ENCODE measurements around the gene MDH1B.
"Not testable (repeated sequence)": the region's sequence is repeated elsewhere in the genome, so short reads cannot be mapped to it uniquely, and the experiment has no call there.

MDH1B gene

DNA sequence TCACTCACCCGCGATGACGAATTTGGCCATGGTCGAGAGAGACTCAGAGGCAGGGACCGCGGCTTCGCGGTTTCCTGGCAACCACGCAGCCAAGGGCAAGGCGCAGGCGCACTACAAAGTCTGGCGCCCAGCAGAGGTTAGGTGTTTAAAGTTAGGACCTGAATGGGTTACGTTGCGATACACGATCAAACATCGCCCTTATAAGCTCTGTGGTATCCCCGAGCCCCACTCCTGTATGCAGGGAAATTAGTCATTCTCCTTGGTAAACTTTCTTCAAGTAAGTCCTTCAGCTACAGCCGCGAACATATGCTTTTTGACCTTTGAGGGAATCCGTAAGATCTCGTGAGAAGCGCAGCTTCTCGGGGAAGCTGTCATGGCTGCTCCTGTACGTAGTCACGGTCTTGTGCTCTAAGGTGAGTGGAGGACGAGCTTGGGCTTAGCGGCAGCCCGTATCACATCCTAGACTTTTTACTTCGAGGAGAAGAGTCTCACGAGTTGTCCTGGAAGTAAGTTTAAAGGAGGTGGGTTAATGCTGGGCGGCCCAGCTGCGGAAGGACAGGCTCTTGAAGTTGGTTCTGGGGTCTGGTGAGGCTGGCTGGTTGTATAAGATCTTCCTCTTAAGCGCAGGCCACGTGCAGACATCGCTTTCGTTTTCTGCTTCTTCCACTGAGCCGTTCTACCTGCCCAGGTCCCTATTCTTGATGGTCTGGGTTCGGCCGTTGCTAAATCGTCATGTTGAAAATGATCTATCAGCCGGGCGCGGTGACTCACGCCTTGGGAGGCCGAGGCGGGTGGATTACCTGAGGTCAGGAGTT, at the start of gene MDH1B, which contains the start of gene FASTKD2:
Gene MDH1B, minus strand, starts transcription at position 87 of the 815 bp plus-strand sequence. Its CDS starts 57 bp downstream, at position 30.
Gene FASTKD2, plus strand, starts transcription at position 365 of the 815 bp plus-strand sequence. CDS start 1,088 bp downstream, outside the sequence.
- peak; percentile 94 for DNase-seq

DNA sequence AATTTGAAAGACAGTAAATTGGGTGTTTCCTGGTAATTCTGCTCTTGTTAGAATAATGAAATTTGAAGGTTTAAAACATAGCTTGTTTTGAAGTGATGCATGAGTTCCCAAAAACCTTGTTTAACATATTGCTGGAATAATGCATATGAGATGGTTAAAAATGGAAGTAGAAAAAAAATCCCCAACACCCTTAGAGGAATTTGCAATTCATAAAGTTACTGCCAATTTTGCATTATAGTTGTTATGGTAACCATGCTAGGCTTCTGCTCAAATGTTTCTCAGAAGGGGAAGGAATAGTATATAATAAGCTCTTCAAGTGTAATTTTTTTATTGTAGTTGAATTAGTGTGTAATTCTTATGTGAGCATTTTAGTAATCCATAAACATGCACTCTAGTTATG, 49.4 kb upstream of the MDH1B start:
- DNase-seq: no peak

DNA sequence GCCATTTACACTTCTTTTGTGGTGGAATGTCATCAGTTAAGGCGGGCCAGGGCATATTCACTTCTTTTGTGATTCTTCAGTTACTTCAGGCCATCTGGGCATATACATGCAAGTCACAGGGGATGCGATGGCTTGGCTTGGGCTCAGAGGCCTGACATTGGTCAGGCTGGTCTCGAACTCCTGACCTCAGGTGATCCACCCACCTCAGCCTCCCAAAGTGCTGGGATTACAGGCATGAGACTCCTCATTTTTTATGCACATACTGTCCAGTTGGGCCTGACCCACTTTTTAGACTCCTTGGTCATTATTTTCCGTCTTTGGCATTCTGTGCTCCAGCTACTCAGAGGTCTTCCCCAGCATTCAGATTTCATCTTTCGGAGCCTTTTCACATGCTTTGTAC, 47.3 kb upstream of the MDH1B start:
- not testable (repeated sequence) for DNase-seq

DNA sequence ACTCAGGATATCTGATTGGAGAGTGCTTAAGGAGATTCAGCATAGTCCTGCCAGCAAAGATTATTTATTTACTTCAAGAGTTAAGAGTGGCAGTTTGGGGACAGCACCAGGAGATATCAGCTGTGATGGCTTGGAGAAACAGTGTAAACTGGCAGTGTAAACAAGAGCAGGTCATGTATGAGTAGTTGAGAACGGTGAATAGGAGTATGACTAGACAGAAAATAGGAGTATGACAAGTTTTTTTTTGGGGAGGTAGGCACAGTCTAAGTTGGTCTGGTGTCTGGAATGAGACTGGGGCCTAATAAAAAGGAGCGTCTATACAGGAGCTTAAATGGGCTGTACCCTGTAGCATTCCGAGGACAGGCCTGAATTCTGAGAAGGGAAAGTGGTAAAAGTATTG, 42.5 kb upstream of the MDH1B start:
- DNase-seq: not testable (repeated sequence)

DNA sequence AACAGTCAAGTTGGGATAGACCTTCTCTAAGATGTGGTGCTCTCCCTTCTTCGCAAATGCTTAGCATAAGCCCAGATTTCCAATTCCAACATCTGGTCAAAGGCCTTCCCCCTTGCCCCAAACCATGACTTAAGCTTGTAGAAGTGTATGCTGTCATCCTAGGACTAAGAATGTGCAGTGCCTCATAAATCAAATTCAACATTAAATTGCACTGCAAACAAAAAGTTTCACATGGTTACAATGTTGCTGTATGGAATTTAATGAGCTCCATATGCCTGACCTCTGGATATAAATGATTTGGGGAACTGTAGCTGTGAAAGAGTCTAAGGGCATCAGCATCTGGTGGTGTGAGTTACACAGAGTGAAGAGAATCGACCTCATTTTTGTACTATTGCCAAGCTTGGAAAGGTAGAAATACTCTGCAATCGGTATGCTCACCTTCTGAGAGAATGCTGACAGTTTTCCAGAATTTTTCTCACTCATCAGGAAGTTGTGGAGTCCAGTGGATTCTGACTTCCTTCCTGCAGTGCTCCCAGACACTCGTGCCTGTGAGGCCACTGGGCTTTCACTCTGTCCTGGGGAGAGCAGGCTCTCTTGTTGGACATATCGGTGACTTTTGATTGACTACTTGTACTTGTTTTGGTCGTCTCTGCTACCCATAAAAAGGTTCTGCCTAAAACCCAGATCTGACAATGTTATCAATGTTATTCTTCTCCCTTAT, 40.9 kb upstream of the MDH1B start:
- DNase-seq: no peak

DNA sequence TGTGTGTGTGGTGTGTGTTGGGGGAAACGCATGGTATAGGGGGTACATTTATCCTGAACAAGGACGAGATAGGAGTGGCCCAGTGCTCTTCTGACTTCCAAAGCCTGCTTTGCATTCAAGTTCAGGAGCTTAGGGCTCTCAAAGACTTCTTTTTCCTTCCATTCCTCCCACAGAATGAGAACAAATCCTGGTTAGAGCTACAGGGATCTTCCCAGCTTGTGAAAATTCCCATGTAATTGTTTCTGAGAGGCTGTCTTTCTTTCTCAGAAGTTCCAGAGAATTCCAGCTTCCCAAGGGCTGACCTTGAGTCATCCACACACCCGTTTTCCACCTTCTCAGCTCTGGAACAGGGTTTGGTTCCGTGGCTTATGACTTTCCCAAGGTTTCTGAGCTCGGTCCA, 39.2 kb upstream of the MDH1B start:
- no peak for DNase-seq

DNA sequence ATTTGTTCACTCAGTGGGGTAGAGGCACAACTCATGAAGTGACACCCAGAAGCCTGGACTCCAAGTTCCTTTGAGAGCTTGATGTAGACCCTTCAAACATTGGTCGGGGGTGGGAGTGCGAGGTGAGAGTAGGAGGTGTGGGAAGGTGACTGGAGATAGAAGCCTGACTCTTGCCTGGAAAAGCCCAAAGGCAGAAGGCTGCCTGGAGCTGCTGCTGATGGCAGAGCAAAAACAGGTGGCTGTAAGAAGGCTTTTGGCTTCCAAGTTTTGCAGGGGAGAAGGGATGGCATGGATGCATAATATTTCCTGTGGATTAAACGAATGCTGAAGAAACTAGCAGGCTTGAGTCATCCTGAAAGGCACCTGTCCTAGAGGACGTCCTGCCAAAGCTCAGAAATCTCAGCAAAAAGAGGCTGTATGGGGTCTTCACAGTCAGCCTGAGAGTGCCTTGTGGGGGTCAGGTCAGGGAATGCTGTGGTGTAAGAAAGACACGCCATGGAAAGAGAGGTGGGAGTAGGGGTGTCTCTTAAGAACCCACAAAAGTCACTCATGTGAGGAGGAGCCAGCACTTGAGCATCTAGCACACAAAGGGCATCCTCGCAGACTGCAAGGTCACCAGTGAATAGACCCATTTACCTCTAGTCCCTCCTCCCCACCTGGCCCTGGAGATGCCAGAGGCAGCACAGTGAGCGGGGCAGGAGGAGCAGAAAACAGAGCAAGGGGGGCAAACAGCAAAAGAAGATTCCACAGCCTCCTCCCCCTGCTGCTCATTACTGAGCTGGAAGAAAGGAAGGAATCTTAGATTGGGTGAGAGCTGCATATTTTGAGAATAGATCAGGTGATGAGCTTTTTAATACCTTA, 37.8 kb upstream of the MDH1B start:
- DNase-seq: no peak

DNA sequence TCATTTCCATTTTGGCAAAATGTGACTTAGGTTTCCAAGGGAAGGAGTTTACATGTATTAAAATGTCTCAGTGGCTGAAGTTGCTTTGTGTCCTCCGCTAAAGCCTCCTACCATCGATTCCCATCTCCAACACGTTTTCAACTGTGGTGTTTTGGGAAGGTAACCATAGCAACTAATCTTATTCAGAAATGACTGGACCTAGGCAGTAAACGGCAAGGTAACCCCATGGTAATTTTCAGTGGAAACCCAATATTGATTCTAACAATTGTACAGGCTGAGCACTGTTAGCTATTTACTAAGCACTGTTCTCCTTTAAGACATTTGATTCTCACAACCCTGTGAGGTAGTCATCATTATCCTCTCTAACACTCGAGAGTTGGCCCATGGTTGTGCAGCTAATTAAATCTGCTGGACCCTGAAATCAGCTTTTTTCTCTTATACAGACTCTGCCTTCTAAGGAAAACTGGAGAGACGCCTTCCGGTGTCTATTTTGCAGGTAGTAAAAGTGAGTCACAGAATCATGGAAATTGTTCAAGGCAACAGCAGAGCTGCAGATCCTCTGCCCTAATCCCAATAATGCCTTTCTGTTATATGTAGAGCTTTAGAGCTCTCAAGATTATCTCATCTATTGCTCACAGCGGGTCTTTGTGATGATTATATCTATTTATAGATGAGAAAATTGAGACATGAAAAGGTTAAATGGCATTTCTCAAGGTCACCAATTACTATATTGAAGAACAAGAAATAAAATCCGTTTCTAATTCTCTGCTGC, 36.5 kb upstream of the MDH1B start:
- DNase-seq: no peak

DNA sequence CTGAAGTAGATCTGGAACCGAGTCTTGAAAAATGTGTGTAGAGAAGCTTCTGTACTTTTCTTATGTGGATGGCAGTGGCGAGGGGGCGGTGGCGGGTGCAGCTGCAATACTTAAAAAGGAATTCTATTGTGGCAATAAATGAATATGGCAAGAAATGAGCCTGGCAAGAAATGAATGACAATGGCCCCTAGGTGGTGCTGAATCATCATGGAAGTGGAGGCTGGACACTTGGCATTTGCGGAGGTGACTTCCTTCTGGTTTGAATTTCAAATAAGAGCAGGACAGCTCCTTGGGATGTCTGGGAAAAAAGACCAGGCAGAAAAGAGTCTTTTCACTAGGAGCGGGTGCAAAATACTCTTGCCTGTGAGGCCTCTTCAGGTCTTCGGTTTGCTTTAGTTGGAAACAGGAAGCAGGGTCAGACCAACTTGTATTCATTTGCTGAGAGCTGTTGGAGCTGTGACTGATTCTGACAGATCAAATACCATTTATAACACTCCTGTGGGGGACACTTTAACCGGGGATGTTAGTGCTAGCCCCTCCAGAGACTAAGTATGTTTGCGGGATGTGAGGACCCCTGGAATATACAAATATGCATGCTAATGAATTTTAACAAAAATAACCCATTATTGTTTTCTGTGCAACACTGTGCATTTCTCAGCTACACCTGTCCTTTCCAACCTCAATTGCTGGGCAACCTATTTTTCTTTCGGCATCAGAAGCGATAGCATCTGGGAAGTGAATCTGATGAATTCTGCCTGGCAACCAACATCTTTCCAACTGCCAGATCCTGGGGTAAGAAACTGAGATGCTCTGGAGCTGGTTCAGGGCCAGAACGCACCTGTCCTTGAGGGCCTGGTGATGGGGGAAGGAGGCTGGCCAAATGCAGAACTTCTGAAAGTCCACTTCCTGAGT, 35.6 kb upstream of the MDH1B start:
- DNase-seq: peak; percentile 83

DNA sequence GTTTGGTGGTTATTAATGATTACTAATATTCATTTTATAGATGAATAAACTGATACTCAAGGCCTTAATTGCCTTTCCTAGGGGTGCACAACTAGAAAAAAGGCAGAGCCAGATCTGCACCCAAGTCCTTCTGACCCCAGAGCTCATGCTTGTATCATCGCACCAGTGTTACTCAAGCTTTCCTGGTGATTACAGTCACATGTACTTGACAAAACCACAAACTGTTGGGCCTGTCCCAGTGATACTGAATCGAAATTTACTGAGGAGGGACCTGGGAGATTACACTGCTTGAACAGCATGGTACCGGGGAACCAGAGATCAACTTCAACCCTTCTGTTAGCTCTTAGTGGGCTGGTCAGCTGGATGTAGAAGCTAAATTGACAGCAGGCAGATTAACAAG, 34.0 kb upstream of the MDH1B start:
- DNase-seq: peak; percentile 76

DNA sequence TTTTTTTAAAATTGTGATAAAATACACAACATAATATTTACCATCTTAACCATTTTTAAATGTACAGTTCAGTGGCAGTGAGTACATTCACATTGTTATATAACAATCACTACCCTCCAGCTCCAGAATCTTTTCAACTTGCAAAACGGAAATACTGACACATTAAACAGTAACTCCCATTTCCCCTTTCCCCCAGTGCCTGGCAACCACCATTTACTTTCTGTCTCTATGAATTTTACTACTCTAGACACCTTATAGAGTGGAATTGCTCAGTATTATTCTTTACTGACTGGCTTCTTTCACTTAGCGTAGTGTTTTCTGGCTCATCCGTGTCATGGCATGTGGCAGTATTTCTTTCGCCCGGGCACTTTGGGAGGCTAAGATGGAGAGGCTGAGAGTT, 32.9 kb upstream of the MDH1B start:
- peak; percentile 7 for DNase-seq

DNA sequence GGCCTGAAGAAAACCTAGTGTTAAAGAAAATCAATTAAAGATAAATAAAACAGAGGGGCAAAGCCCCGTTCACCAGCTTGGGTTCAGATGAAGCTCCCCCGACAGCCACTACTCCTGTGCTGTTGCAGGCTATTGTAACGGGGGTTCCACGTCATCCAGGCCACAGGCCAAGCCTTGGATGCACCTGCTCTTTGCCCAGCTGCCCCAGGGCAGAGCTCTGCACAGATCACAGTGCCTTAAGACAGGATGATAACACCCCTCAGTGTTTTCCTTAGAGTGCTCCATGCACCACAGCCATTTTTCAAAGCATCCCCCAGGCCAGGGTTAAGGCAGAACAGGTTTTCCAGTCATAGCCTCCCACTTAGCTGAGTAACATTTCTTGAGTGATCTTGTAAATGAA, 32.2 kb upstream of the MDH1B start:
- DNase-seq: no peak

DNA sequence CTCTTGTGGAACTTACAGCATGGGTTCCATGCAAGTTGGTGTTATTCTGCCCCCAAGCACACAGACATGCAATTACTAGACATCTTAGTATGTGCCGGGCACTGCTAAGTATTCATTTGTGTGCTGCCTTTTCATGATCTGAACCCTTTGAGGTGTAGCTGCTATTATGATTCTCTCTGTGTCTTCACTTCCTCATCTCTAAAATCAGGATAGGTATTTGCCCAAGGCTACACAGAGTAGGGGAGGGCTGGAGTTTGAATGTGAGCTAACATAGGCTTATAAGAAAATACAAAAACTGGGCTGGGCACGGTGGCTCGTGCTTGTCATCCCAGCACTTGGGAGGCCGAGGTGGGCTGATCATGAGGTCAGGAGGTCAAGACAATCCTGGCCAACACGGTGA, 27.5 kb upstream of the MDH1B start:
- DNase-seq: no peak

DNA sequence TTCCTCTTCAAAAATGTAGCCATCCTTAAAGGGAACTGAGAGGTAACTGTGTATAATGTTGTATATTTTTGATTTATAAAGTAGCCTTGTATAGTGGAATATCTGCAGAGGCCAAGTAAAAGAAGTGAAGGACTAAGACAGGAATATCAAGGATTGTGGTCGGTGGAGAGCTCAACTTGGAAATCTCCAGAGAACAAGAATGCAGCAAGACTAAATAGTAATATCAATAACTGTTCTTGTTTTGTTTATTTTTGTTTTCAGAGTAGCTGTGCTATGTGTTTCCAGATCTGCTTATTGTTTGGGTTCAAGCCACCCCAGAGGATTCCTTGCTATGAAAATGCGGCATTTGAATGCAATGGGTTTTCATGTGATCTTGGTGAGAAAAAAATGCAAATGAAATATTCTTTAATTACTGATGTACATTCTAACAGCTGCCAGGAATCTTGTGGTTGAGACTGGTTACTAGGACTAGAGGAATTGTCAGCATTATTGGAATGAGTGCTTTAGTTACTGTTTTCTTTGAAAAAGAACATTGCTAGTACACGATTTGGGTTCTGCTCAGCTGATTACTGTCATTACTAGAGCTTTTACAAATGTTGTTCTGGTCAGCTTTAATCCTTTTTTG, 25.3 kb upstream of the MDH1B start:
- DNase-seq: no peak

DNA sequence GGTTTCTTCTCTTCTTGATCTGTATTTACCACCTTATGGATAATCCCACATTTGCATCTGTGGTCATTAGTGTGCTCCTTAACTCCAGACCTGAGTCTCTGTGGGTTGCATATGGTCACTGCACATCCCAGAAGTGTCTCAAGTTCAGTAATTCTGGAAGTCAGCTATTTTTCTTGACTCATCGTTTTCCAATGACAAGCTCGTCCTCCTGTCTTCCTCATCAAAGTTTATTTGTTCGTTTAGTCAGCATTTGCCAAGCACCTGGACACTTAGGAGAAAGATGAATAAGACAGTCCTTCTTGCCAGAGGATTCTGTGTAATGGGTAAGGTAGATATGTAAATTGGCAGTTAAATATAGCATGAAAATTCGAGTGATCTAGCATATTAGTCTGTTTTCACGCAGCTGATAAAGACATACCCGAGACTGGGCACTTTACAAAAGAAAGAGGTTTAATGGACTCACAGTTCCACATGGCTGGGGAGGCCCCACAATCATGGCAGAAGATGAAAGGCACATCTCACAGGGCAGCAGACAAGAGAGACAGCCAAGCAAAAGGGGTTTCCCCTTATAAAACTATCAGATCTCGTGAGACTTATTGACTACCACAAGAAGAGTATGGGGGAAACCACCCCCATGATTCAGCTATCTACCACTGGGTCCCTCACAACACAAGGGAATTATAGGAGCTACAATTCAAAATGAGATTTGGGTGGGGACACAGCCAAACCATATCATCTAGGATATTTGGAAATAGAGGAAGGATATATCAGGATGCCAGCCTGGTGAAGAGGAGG, 19.6 kb upstream of the MDH1B start:
- no peak for DNase-seq

DNA sequence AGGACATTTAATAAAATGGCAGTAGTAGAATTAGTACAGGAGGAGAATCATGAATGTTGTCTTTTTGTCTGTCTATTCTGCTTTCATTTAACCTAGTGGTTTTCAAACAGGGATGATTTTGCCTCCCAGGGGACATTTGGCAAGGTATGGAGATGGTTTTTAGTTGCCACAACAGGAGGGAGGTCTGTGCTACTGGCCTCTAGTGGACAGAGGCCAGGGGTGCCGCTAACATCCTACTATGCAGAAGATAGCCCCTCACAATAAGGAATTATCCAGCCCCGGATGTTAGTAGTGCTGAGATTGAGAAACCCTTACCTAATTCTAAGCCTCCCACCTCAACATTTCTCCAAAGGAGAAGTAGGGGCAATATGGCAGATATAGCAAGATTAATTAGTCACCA, 18.6 kb upstream of the MDH1B start:
- peak; percentile 2 for DNase-seq

DNA sequence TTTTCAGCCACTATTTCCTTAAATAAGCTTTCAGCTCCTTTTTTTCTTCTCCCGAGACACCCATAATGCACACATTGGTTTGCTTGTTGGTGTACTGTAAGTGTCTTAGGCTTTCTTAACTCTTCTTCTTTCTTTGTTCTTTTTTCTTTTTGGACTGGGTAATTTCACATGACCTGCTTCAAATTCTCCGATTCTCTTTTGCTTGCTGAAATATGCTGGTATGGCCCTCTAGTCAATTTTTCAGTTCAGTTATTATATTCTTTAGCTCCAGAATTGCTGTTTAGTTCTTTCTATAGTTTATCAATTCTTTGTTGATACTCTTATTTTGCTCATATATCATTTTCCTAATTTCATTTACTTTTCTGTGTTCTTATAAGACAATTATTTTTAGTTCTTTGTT, 15.5 kb upstream of the MDH1B start:
- DNase-seq: no peak

DNA sequence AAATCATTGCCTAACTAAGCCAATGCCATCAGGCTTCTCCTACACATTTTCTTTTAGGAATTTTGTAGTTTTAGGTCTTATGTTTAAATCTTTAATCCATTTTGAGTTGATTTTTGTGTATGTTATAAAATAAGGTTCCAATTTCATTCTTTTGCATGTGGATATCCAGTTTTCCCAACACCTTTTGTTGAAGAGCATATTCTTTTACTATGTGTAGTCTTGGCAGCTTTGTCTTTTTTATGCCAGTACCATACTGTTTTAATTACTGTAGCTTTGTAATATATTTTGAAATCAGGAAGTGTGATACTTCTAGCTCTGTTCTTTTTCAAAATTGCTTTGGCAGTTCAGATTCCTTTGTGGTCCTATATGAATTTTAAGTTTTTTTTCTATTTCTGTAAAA, 11.3 kb upstream of the MDH1B start:
- DNase-seq: no peak

DNA sequence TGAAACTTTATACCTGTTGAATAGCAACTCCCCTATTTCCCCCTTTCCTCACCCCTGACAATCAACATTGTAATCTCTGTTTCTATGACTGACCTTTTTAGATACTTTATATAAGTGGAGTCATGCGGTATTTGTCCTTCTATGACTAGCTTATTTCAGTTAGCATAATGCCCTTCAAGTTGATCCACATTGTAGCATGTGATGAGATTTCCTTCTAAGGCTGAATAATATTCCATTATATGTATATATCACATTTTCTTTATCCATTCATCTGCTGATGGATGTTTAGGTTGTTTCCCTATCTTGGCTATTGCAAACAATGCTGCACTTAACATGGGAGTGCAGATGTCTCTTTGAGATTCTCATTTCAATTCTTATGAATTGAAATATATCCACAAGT, 9.7 kb upstream of the MDH1B start:
- DNase-seq: no peak

Measured in OCI-M1 (cell line).